Endometrial microvascular endothelial cells (primary cell): ENCODE results near the gene FIZ1. TPM values are rescaled to one million over a fixed set of nuclear protein-coding genes. Genes with fewer than 3 reads are reported as not detected.

ENCODE experiments used
- in situ Hi-C: cut with HindIII; loops from 2 replicates; pipeline ENCODE4 v1.10.0; 2017; ENCODE audit warnings: low sequenced_read_pairs, low pct_unique_long_range_greater_than_20kb; ENCODE audit errors: inconsistent ontology term
- total RNA-seq: library from RNA; depleted of rRNA; stranded (reverse); fragments of >200 nt; gene quantifications from one replicate; pipeline ENCODE4 v1.2.3, GENCODE V29; 2015; ENCODE audit errors: inconsistent ontology term

FIZ1 gene
- total RNA-seq, 1 donor from 2014 or later: 0.93 TPM

DNA sequence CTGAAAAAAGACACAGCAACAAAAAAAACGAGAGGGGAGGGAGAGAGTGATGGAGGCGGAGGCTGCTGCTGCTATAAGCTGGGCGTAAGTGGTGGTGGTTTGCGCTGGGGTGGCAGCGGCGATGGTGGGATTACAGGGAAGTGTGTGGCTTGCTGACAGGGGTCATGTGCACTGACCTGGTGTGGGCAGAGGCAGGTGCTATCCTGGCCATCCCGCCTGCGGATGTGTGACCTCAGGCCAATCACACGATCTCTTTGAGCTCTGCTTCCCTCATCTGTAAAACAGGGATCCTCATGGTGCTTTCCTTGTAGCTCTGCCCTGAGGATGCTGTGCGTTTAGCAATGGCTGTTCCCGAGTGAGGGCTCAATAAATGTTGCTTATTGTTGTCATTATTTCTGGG lies 38.2 kb upstream of the FIZ1 start:
- in situ Hi-C loops: no loop called here

DNA sequence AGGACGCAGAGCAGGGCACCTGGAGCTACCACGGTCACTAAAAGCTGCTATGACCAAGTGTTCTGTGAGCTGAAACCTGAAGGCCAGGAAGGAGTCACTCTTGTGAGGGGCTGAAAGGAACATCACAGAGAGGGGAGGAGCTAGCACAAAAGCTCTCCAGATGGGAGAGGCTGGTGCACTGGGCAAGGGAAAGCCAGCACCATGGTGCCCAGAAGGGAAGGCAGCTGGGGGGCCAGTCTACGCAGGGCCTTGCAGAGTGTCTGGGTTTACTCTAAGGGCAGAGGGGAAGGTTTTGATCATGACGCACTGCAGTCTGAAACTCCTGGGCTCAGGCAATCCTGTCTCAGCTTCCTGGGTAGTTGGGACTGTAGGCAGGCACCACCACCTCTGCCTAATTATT lies 37.4 kb upstream of the FIZ1 start:
- in situ Hi-C loops: no loop called here

DNA sequence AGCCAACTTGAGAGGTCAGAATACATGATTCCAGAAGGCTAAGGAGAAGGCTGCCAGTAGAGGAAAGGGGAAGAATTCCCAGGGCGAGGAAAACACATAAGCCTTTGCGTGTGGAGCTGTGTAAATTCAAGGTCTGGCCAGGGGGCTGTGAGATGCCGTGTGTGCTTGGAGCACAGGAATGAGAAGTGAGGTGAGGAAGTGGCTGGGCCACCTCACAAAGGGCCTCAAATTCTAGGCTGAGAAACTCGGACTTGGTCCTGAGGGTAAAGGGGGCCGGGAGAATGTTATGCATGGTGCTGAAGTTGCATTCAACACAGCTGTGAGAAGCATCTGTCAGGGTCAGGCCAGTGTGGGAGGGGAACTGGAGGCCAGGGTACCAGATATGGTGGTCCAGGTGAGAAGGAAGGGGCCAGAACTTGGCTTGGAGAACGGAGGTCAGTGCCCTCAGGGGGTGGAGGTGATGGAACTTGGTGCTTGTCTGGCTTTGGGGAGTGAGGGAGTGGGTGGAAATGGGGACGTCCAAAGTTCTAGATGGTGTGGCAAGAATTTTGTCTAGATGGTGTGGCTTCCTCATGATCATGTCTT lies 36.6 kb upstream of the FIZ1 start:
- in situ Hi-C loops: no loop called here

DNA sequence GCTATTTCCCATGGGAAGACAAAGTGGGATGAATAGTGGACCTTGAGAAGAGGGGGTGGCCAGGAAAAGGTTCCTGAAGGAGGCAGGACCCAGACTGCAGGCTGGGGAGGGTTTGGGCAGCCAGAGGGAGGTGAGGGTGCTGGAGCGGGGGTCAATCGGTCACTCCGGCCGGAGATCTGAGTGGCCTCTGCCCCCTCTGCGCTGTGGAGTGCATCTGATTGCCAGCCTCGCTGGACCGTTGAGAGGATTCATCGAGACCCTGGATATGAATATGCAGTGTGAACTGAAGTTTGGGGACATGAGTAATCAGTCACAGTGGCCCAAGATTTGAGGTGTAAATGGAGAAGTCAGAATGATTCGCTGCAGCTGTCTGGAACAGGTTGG lies 36.0 kb upstream of the FIZ1 start:
- in situ Hi-C loops: no loop called here

DNA sequence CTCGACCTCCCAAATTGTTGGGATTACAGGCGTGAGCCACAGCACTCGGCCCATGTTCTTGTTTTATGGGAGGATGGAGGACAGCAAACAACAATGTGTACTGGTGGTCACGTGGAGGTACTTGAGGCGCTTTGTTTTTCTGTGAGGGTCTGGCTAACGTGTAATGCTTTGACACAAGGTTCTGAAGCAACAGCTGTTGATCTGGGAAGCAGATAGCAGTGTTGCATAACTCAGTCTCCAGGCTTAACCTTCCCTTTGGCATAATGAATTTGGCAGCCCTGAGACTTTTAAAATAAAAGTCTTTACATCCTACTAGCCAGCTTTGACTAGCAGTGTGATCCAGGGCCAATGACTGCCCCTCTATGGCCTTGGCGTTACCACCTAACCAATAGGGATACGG lies 34.5 kb upstream of the FIZ1 start:
- in situ Hi-C loops: no loop called here

DNA sequence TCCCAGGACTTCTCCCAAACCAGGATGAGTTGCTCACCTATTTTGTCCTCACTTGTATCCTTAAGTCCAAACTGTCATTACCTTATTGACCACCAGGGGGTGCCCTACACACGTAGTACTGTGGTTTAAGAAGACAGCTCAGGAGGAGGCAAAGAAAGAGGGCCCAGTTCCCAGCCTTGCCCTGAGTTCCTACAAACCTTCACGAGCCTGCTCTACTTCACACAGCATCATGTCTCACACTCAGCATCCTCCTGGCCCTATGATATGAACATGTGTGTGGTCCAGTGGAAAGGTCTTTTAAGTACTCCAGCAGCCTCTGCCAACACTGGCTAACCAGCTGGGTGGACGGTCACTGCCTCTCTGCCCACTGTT lies 33.1 kb upstream of the FIZ1 start:
- in situ Hi-C loops: no loop called here

DNA sequence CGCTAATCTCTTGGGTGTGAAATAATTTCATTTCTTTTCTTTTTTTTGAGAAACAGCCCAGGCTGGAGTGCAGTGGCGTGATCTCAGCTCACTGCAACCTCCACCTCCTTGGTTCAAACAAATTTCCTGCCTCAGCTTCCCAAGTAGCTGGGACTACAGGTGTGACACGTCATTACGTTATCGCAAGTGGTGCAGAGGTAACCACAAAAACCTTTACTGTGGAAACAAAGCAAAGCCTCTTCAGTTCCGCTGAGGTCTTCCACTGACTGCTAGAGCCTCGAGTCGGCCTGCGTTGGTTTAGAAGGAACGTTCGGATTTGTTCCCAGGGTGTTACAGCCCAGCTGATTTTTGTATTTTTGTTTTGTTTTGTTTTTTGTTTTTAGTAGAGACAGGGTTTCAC lies 27.0 kb upstream of the FIZ1 start:
- in situ Hi-C loops: loop anchor here (10.0 kb wide), 1 partner anchor 112 kb away; no protein-coding TSS in a partner anchor

DNA sequence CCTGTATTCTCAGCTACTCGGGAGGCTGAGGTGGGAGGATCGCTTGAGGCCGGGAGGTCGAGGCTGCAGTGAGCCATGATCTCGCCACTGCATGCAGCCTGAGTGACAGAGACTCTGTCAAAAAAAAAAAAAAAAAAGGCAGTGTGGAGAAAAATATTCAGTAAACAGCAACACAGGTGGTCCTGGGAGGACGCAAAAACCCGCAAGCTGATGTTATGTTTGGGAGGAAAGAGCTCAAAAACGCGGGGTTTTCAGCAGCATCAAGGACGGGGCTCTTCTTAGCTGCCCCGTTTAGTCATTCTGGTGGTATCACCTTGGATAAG lies 25.6 kb upstream of the FIZ1 start:
- in situ Hi-C loops: loop anchor here (10.0 kb wide), 1 partner anchor 110 kb away; no protein-coding TSS in a partner anchor

DNA sequence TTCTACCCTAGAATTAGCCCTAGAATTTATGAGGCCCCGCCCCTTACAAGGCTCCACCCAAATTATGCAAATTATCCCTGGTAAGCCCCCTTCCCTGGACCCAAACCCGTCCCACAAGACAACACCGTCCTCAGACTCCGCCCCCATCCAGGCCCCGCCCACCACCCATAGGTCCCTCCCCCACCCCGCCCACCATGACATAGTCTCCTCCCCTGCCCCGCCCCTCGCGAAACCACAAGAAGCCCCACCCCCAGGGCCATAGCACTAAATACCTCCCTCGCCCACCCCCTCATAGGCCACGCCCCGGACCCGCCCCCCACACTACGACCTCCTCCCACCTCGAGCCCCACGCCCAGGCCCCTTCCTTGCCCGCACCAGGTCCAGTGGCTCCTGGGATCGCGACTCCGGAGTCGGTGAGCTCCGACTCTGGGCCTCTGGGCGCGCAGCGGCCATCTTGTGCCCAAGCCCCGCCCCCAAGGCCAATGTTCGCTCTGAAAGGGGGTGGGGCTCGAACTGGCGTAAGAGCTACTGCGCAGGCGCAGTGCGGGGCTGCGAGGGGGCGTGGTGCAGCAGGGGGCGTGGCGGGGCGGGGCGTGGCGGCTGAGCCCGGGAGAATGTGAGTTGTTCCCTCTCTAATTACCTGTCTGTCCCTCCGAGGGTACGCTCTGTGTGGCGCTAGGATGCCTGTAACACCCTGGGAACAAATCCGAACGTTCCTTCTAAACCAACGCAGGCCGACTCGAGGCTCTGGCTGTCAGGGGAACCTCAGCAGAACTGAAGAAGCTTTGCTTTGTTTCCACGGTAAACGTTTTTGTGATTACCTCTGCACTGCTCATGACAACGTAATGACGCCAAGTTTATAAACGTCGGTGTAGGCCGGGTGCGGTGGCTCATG lies 25.0 kb upstream of the FIZ1 start, which contains the start of gene ZNF784:
Gene ZNF784 (minus strand): TSS at position 458 of the 895 bp plus-strand sequence. CDS start 5 bp downstream, at position 453.
- in situ Hi-C loops: loop anchor here (10.0 kb wide), 1 partner anchor 110 kb away; no protein-coding TSS in a partner anchor

DNA sequence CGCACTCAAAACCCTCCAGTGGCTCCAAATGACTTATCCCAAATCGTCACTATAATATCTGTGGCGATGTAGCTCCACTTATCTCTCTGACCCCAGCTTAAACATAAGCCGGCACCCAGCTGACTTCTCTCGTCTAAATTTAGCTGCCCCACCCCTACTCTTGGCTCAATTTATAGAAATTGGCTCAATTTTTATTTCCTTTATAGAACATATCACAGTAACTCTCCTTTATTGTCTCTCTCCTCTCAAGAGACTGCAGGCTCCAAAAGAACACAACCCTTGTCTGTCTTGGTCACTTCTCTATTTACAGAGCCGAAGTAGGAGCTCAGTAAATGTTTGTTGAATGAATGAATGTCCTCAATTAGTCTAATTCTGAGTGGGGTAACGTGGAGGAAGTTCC lies 24.2 kb upstream of the FIZ1 start:
- in situ Hi-C loops: loop anchor here (10.0 kb wide), 1 partner anchor 109 kb away; no protein-coding TSS in a partner anchor

DNA sequence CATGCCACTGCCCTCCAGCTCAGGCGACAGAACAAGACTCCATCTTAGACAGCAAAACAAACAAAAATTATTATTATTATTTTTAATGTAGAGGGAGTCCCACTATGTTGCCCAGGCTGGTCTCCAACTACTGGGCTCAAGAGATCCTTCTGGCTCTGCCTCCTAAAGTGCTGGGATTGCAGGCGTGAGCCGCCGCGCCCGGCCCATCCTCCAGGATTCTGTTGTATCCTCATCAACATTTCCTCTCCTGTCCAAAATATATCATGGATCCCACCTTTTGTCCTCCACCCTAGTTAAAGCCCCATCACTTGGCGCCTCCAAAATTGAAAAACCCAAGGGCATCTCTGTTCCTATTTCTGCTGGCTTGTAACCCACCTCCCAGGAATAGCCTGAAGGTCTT lies 23.8 kb upstream of the FIZ1 start:
- in situ Hi-C loops: loop anchor here (10.0 kb wide), 1 partner anchor 108 kb away; no protein-coding TSS in a partner anchor

DNA sequence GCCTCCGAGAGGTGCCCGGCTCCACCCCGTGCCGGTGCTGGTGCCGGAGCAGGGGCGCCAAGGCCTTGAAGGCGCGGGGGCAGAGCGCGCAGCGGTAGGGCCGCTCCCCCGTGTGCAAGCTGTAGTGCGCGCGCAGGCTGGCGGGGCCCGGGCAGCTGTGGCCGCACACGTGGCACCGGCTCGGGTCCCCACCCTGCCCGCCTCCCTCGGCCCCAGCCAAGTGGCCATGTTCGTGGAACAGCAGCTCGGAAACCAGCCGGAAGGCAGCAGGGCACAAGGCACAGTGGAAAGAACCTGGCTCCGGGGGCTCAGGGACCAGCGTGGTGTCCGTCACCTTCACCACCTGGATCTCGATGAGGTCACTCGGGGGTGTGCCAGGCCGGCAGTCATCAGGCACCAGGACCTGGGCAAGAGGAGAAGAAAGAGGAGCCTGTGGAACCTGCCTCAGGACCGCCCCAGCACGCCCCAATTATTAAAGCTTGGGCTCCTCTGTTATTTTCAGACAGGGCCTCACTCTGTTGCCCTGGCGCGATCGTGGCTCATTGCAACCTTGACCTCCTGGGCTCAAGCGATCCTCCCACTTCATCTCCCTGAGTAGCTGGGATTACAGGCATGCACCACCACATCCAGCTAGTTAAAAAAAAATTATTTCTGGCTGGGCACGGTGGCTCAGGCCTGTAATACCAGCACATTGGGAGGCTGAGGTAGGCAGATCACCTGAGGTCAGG lies 23.1 kb upstream of the FIZ1 start:
- in situ Hi-C loops: loop anchor here (10.0 kb wide), 1 partner anchor 108 kb away; no protein-coding TSS in a partner anchor

GRCh38 chr19:55621673-55622231 lies 22.4 kb upstream of the FIZ1 start:
- in situ Hi-C loops: loop anchor here (10.0 kb wide), 1 partner anchor 107 kb away; no protein-coding TSS in a partner anchor

DNA sequence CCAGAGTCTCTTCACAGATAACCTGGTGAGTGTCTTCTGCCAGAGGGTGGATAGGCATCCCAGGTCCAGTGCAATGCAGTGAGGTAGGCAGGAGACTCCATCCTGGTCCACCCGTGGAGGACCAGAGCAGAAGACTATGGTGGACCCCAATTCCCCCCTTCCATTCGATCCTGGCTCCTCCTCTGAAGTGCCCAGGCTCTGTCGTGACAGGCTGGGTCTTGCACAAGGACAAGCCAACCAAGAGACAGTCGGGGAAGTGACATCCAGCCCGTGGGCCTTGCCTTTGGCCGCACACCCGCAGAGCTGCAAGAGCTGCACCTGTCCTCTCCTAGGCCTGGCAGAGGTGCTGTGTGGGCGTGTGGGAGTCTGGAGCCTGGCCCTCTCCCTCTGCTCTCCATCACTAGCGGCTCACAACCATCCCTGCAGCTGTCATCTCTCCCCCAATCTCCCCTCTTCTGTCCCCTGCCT lies 21.9 kb upstream of the FIZ1 start:
- in situ Hi-C loops: loop anchor here (10.0 kb wide), 1 partner anchor 106 kb away; no protein-coding TSS in a partner anchor

- in situ Hi-C loops: loop anchor here (10.0 kb wide), 1 partner anchor 106 kb away; no protein-coding TSS in a partner anchor
These were observed 21.3 kb upstream of the FIZ1 start for GRCh38 chr19:55620410-55621204.

- in situ Hi-C loops: no loop called here
These were observed 20.0 kb upstream of the FIZ1 start for GRCh38 chr19:55619286-55619685.

DNA sequence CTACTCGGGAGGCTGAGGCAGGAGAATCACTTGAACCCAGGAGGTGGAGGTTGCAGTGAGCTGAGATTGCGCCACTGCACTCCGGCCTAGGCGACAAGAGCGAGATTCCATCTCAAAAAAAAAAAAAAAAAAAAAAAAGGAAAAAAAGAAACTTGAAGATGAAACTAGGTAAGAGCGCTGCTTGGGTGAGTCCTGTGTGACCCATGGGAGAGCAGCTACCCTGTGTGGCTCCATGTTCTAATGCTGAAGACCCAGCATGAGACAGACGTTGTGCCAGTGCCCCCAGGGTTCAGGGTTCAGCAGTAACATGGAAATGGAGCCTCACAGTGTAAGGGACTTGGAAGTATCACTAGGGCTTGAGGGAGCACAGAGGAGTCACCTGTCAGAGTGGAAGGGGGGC lies 19.1 kb upstream of the FIZ1 start:
- in situ Hi-C loops: no loop called here

- in situ Hi-C loops: no loop called here
These were observed 18.1 kb upstream of the FIZ1 start for GRCh38 chr19:55617426-55617825.
